ENCODE data around the gene MRPS16.

The MRPS16 gene

DNA sequence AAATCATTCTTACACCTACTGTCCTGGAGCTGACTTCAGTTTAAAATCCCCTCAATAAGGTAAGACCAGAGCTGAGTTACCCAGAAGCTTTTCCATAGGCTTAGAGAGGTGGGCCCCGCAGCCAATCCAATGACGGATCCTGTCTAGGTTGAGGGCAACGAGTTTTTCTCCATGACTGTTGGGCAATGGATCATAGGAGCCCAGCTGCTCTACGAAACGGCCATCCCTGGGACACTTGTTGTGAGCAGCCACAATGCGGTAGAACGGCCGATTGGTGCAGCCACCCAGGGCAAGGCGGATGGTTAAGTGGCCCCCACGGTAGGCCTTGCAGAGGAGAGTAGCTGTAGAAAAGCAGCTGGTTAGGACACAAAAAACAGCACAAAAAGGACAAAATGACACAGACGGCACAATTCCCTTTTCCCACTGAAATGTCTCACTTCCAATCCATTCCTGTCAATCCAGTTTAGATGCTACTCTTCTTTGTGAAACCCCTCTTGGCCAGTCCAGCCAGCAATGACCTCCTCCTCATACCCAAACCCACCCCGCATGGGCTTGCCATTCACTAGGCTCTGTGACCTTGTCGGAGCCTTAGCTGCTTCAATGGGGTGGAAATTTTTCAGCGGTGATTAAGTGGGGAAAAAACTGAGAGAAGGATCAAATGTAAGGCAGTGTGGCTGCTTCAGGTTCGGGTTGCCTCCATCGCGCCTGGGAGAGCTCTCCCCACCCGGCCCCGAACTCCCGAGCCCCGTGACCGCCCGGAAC lies 580 bp downstream of the MRPS16 start:
- H3K4me3 ChIP-seq, result peak overlapping the region; percentile 75
- peaks cover 21% of the 10 kb centered on the region for H3K4me1 ChIP-seq
- in situ Hi-C loops (cut with MboI; ENCODE audit: low sequenced_read_pairs), result no loop called here
- peaks cover 38% of the 10 kb centered on the region for H3K36me3 ChIP-seq (replicated peaks)
- H3K9me3 ChIP-seq, result no peaks in the 10 kb centered on the region
- peak in 1 of 2 experiments; percentile 47 for DNase-seq (ENCODE audit: low spot score in 2 of 2)
- H3K27me3 ChIP-seq (ENCODE audit: low read depth), result no peaks in the 10 kb centered on the region

DNA sequence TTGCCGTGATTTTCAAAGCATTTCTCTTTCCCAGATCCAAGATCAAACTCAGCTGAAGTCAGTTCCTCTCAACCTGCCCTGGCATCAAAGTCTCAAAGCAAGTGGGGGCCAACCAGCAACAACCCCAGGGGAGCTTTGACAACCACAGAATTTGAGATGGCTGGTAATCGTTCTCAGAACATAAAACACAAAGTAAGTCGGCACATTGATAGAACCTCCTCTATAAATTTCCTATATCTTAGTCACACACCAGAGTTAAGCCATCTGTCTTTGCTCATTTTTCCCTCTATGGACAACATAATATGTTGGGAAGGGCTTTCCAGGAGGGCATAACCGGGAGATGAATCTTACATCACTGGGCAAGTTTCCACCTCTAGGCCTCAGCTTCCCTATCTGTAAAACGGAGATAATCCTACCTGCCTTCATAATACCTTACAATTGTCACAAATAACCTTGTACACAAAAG lies 4.2 kb downstream of the MRPS16 start:
- H3K9me3 ChIP-seq, result no peaks in the 10 kb centered on the region
- no peak overlapping the region for H3K4me3 ChIP-seq
- H3K4me1 ChIP-seq, result peaks cover 20% of the 10 kb centered on the region
- no peaks in the 10 kb centered on the region for H3K27me3 ChIP-seq (ENCODE audit: low read depth)
- DNase-seq (ENCODE audit: low spot score in 2 of 2), result no peak
- in situ Hi-C loops (cut with MboI; ENCODE audit: low sequenced_read_pairs), result no loop called here
- peaks cover 64% of the 10 kb centered on the region for H3K36me3 ChIP-seq (replicated peaks)

DNA sequence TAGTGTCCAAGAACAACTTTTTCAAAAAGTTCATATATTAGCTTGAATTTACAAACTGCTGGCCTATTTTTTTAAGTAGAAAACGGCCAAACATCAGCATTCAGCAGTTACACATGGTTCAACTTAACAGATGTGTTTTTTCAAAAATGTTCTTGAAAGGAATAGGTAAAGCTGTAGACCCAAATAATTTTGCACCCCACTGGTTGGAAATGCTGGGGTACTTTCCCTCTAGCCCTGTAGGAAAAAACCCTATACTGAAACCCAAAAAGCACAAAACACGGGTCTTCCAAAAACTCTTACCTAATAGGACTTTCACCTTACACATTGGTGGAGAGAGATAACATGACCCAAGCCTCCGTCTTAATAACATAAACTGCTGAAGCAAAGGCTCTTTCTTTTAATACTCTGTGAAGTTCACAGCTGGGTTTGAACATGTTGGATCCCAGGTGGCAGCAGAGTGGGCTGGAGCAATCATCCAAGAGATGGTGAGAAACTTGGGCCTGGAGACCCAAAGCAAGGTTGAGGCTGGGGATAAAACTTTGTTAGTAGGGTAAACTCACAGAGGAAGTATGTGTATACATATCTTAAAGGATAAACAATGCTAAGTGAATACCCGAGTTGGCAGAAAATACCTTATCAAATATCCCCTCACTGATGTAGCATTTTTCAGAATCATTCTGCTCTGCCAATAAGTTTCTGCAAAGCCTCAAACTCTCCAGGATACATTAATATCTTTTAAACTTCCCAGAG lies 4.8 kb downstream of the MRPS16 start:
- Histone ChIP-seq H3K36me3 (replicated peaks) (peaks cover 68% of the 10 kb centered on the region), H3K4me3 (peak overlapping the region; percentile 84), H3K4me1 (peaks cover 19% of the 10 kb centered on the region), H3K27me3 (ENCODE audit: low read depth) (no peaks in the 10 kb centered on the region), H3K9me3 (no peaks in the 10 kb centered on the region)
- DNase-seq (ENCODE audit: low spot score in 2 of 2), result peak in 1 of 2 experiments; percentile 28
- in situ Hi-C loops (cut with MboI; ENCODE audit: low sequenced_read_pairs), result no loop called here

DNA sequence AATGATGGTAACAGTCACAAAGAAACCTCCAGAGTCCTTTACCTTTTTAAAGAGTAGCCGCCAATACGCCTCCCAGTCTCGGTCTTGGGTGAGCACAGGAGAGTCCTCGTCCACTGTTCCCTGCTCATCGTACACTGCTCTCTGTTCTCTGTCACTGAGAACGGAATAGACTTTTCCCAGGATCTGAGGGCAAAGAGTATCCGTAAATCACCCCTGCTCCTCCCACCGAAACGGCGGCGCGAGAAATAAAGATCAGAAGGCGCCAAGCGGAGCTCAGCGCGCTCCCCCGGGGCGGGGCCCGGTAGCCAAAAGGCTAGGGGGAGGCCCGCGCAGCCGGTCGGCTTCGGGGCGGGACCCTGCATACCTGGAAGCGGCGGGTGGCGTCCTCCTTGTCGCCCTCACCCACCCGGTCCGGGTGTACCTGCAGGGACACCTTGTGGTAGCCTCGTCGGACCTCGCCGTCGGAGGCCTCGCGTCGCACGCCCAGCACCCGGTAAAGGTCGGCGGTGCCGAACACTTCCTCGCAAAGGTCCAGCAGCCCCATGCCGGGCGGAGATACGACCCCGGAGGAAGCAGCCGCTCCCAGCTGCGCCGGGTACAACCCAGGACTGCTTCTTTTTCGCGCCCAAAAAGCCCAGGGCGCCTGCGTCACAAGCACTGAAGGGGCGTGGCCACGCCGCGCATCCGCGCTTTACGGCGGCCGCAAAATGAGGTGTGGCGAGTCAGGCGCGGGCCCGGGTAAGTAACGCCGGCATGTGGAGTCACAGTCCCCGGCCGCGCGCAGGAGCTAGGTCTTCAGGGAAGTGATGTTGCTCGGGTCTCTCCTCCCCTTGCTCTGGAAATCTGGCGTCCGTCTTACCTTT lies 5.6 kb downstream of the MRPS16 start, which contains the start of gene DNAJC9:
DNAJC9 (minus strand) TSS at position 610 of the 863 bp plus-strand sequence; CDS start at position 544, 66 bp downstream.
- Histone ChIP-seq H3K36me3 (replicated peaks) (peaks cover 68% of the 10 kb centered on the region), H3K9me3 (no peaks in the 10 kb centered on the region), H3K27me3 (ENCODE audit: low read depth) (no peaks in the 10 kb centered on the region), H3K4me1 (peaks cover 19% of the 10 kb centered on the region), H3K4me3 (peak within 1 kb of the TSS; percentile 84)
- in situ Hi-C loops (cut with MboI; ENCODE audit: low sequenced_read_pairs), result no loop called here
- DNase-seq (ENCODE audit: low spot score in 2 of 2), result peak; percentile 89 to 97

DNA sequence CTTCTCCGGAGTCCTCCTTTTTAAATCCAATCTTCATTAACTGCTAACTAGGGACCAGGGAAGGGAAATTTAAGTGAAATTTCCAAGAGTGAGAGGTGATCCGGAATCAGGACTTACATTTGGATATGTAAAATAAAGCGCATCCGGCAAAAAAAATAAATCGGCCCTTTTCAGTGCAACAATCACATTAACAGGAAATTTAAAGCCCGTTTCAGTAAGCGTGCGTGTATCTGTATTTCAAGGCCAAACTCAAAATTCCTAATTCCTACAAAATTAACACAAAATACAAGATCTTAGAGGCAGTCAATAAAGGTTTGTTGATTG lies 6.2 kb downstream of the MRPS16 start:
- no peak for DNase-seq (ENCODE audit: low spot score in 2 of 2)
- H3K36me3 ChIP-seq (replicated peaks), result peaks cover 68% of the 10 kb centered on the region
- in situ Hi-C loops (cut with MboI; ENCODE audit: low sequenced_read_pairs), result no loop called here
- no peaks in the 10 kb centered on the region for H3K27me3 ChIP-seq (ENCODE audit: low read depth)
- H3K9me3 ChIP-seq, result no peaks in the 10 kb centered on the region
- peak overlapping the region; percentile 84 for H3K4me3 ChIP-seq
- peaks cover 19% of the 10 kb centered on the region for H3K4me1 ChIP-seq

DNA sequence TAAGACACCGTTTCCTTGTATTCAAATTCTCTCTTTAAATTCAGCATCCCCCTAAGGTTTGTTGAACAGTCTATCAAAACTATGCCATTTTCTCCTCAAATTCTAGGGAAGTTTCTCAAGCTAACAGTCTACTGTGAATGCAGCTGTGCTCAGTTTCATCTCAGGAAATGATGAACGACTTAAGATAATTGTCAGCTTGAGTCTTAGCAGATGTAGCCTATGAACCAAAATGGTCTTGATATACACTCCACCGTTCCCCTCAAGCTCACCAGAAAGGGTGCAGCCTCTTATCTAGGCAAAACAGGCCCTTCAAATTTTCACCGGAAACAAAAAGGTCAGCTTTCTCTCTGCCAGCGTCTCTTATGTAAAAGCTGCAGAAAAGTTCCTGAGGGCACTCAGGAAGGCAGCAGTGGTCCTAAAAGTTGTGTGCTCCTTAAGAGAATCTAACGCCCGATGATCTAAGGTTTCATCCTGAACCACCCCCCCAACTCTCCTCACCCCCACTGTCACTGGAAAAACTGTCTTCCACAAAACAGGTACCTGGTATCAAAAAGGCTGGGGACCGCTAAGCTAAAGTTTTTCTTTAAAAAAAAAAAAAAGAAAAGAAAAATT lies 7.5 kb downstream of the MRPS16 start:
- Histone ChIP-seq H3K4me3 (peak overlapping the region; percentile 84), H3K9me3 (no peaks in the 10 kb centered on the region), H3K36me3 (replicated peaks) (peaks cover 68% of the 10 kb centered on the region), H3K27me3 (ENCODE audit: low read depth) (no peaks in the 10 kb centered on the region), H3K4me1 (peaks cover 14% of the 10 kb centered on the region)
- DNase-seq (ENCODE audit: low spot score in 2 of 2), result no peak
- in situ Hi-C loops (cut with MboI; ENCODE audit: low sequenced_read_pairs), result no loop called here

DNA sequence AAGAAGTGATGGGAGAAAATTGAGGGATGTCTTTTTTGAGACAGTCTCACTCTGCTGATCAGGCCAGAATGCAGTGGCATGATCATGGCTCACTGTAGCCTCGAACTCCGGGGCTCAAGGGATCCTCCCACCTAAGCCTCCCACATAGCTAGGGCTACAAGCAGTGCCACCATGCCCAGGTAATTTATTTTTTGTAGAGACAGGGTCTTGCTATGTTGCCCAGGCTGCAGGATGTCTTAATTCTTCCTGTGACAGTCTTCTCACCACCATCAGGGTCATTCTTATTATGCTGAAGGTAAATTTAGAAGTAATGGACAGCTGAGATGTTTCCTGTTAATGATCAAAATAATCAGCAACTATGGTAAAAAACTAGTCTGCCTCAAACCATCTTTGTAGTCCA lies 12.5 kb downstream of the MRPS16 start:
- peaks cover 77% of the 10 kb centered on the region for H3K36me3 ChIP-seq (replicated peaks)
- in situ Hi-C loops (cut with MboI; ENCODE audit: low sequenced_read_pairs), result no loop called here

DNA sequence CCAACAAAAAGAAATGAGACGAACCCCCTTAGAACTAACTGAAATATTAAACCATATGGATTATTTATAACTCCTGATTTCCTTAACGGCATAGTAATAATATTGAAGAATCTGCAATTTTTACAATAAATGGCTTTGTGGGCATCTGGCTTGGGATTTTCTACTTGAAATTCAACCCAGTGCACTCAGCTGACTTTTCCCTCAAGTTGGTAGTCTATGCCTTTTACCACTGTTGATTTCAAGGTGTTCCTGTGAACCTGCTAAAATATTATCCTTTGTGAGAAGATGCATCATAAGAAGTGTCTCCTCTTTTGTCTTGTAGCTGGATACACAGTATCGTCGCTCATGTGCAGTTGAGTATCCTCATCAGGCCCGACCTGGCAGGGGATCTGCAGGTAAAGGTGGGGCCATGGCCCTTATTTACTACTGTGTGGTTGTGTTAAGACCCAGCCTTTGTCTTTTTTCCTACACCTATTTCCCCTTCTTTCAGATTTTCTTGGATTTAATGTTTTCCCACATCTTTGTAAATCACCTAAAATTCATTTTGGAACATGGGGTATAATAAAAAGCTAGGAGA lies 13.4 kb downstream of the MRPS16 start:
- no peak overlapping the region for H3K4me3 ChIP-seq
- H3K36me3 ChIP-seq (replicated peaks), result peaks cover 77% of the 10 kb centered on the region
- no peaks in the 10 kb centered on the region for H3K4me1 ChIP-seq
- H3K27me3 ChIP-seq (ENCODE audit: low read depth), result no peaks in the 10 kb centered on the region
- no peak for DNase-seq (ENCODE audit: low spot score in 2 of 2)
- no peaks in the 10 kb centered on the region for H3K9me3 ChIP-seq
- in situ Hi-C loops (cut with MboI; ENCODE audit: low sequenced_read_pairs), result no loop called here

More for the DNA sequence above, 12.5 kb downstream of the MRPS16 start:
- Histone ChIP-seq H3K4me1 (peaks cover 6% of the 10 kb centered on the region; the same call in 1 of the 2 replicates), H3K4me3 (no peak overlapping the region), H3K9me3 (no peaks in the 10 kb centered on the region), H3K27me3 (ENCODE audit: low read depth) (no peaks in the 10 kb centered on the region)
- DNase-seq (ENCODE audit: low spot score in 2 of 2), result no peak

DNA sequence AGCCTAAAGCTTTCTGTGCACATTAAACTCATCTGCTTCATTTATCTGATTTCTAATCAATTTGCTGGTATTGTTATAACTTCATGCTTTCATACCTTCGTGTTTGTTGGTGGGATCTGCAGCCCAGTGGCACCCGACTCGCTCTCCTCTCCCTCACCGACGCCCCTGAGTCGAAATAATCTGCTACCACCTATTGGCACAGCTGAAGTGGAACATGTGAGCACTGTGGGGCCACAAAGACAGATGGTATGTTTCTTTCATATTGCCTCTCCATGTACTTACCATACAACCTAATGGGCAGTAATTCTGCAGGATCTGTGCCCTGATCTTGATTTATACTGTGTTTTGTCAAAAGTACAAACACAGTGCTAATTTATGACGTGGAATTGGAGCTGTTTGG lies 17.7 kb downstream of the MRPS16 start:
- in situ Hi-C loops (cut with MboI; ENCODE audit: low sequenced_read_pairs), result no loop called here
- Histone ChIP-seq H3K4me1 (no peaks in the 10 kb centered on the region), H3K4me3 (no peak overlapping the region), H3K9me3 (no peaks in the 10 kb centered on the region), H3K27me3 (ENCODE audit: low read depth) (no peaks in the 10 kb centered on the region), H3K36me3 (replicated peaks) (peaks cover 60% of the 10 kb centered on the region)
- no peak for DNase-seq (ENCODE audit: low spot score in 2 of 2)

DNA sequence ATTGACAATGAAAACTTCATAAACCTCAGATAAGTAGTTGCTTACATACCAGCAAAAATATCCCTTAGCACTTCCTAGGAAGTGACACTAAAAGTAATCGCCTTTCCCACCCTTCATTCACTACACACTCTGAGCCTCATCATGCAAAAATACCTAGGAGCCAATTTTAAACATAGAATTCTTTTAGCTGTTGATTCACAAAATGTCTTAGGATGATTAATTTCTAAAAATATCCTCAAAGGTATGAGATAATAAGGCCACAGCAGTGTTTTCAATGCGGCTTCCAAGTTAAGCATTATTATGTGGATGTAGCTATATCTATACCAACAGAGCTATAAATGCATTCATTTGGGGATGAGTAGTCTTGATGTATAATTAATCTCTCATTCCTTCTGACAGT lies 18.6 kb downstream of the MRPS16 start:
- Histone ChIP-seq H3K36me3 (replicated peaks) (peaks cover 52% of the 10 kb centered on the region), H3K4me1 (no peaks in the 10 kb centered on the region), H3K4me3 (no peak overlapping the region), H3K27me3 (ENCODE audit: low read depth) (no peaks in the 10 kb centered on the region), H3K9me3 (no peaks in the 10 kb centered on the region)
- in situ Hi-C loops (cut with MboI; ENCODE audit: low sequenced_read_pairs), result no loop called here
- DNase-seq (ENCODE audit: low spot score in 2 of 2), result no peak

DNA sequence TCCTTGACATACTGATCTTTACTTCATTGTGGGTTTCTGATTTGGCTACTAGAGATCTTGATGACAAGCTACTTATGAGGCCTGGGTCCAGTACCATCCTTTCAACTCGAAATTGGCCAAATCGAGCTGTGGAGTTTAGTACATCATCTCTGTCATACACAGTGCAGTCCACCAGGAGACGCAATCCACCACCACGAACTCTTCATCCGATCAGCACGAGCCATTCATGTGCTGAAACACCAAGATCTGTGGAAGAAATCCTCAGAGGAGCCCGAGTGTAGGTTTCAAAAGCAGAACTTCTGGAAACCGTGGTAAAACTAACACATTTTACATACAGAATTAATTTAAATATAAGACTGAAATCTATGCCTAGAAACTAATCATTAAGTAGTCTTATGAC lies 19.6 kb downstream of the MRPS16 start:
- peak in 1 of 2 experiments; percentile 30 for DNase-seq (ENCODE audit: low spot score in 2 of 2)
- H3K36me3 ChIP-seq (replicated peaks), result peaks cover 43% of the 10 kb centered on the region

DNA sequence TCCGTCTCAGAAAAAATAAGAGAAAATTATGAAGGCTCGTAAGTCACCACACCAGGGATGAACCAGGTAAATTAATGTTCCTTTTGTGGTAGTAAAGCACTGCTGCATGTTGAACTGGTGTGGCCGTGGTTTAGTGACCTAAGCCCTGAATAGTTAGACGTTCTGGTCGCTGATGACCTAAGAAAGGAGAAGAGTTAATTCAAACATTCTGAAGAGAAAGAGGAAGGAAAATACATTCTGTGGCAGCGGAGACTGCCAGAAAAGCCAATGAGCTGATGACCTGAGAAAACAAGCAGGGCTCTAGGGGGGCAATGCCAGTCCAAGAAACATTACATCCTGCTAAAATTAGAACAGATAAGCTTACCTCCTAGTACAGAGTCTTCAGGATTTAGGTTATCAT lies 22.9 kb downstream of the MRPS16 start:
- Histone ChIP-seq H3K4me3 (no peak overlapping the region), H3K36me3 (replicated peaks) (peaks cover 24% of the 10 kb centered on the region), H3K4me1 (no peaks in the 10 kb centered on the region), H3K9me3 (no peaks in the 10 kb centered on the region), H3K27me3 (ENCODE audit: low read depth) (no peaks in the 10 kb centered on the region)
- in situ Hi-C loops (cut with MboI; ENCODE audit: low sequenced_read_pairs), result no loop called here
- no peak for DNase-seq (ENCODE audit: low spot score in 2 of 2)

More for the DNA sequence above, 19.6 kb downstream of the MRPS16 start:
- no peaks in the 10 kb centered on the region for H3K9me3 ChIP-seq
- H3K4me3 ChIP-seq, result no peak overlapping the region
- H3K4me1 ChIP-seq, result no peaks in the 10 kb centered on the region
- in situ Hi-C loops (cut with MboI; ENCODE audit: low sequenced_read_pairs), result no loop called here
- H3K27me3 ChIP-seq (ENCODE audit: low read depth), result no peaks in the 10 kb centered on the region

DNA sequence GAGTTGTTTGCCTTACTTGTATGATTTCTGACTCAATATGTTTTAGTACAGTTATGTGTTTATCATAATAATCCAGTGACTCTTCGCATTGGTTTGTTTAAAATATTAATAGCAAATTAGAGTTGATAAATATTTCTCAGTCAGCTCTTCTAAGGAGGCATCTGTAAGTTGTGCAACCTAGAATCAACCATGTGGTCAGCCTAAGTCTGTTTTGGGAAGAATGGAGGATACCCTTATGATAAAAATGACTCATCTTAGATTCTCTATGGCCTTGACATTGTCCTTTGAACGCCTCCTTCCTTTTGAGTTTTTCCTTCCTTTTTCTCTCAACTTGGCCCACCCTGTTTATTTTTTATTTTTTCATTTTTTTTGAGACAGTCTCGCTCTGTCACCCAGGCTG lies 24.2 kb downstream of the MRPS16 start:
- H3K36me3 ChIP-seq (replicated peaks), result peaks cover 14% of the 10 kb centered on the region
- H3K9me3 ChIP-seq, result no peaks in the 10 kb centered on the region
- H3K4me1 ChIP-seq, result no peaks in the 10 kb centered on the region
- no peak overlapping the region for H3K4me3 ChIP-seq
- no peak for DNase-seq (ENCODE audit: low spot score in 2 of 2)
- no peaks in the 10 kb centered on the region for H3K27me3 ChIP-seq (ENCODE audit: low read depth)
- in situ Hi-C loops (cut with MboI; ENCODE audit: low sequenced_read_pairs), result no loop called here

Measured in HAP-1 (cell line).